Choroid plexus epithelial cell (primary cell): ENCODE measurements around the gene HTR1D.

ENCODE experiments used
- DNase-seq: peaks from one replicate; pipeline ENCODE4 v3.0.0-alpha.2; 2010; ENCODE audit warnings: low read depth
- H3K4me3 ChIP-seq: 2 replicates; pipeline ENCODE4 v1.5.1; 2011; ENCODE audit warnings: low read depth, mild to moderate bottlenecking, control low read depth, low read length, moderate library complexity
- TF ChIP-seq, protein P1 (sequence below): conservative IDR thresholded peaks from 2 replicates; pipeline ENCODE4 v1.5.1; 2011; ENCODE audit warnings: low read depth, mild to moderate bottlenecking, control low read depth, inconsistent platforms, low read length, moderate library complexity

HTR1D gene

DNA sequence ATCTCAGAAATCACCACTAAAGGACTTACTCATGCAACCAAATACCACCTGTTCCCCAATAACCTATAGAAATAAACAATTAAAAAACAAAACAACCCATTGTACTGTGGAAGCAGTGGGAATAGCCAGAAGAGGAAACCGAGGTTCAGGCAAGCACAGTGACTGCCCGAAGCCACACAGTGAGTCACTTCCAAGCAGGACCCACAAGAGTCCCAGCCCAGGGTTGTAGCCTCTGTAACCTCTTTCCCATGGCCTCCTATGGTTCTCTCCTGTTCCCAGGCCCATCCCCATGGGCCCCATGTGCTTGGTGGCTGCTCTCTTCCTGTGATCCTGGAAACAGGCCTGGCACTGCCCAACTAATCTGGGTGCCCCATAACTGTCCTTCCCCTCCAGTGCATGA lies 29.0 kb upstream of the HTR1D start:
- no peak overlapping the region for H3K4me3 ChIP-seq
- no peak for DNase-seq
- TF ChIP-seq, protein P1, sequence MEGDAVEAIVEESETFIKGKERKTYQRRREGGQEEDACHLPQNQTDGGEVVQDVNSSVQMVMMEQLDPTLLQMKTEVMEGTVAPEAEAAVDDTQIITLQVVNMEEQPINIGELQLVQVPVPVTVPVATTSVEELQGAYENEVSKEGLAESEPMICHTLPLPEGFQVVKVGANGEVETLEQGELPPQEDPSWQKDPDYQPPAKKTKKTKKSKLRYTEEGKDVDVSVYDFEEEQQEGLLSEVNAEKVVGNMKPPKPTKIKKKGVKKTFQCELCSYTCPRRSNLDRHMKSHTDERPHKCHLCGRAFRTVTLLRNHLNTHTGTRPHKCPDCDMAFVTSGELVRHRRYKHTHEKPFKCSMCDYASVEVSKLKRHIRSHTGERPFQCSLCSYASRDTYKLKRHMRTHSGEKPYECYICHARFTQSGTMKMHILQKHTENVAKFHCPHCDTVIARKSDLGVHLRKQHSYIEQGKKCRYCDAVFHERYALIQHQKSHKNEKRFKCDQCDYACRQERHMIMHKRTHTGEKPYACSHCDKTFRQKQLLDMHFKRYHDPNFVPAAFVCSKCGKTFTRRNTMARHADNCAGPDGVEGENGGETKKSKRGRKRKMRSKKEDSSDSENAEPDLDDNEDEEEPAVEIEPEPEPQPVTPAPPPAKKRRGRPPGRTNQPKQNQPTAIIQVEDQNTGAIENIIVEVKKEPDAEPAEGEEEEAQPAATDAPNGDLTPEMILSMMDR = no peak

DNA sequence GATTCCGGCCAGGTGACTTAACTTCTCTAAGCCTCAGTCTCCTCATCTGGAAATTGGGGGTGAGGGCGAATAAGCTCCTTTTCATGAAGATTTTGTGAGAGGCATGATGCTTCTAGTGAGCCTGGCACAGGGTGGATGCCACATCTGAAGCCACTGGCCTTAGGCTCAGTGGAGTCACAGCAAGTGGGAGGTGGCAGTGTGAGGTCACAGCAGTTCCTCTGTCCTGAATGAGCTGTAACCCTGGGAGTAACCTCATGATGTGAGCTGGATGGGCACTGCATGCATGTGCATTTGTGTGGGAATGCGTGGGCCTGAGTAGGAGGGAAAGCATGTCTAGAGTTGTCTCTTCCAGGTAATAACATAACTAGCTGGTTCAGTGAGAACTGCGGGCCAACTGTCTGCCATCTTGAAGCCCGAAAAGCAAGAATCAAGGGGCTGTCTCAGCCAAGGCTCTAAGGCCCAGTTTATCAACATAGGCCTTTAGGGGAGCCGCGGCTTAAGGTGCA lies 27.0 kb upstream of the HTR1D start:
- no peak overlapping the region for H3K4me3 ChIP-seq

DNA sequence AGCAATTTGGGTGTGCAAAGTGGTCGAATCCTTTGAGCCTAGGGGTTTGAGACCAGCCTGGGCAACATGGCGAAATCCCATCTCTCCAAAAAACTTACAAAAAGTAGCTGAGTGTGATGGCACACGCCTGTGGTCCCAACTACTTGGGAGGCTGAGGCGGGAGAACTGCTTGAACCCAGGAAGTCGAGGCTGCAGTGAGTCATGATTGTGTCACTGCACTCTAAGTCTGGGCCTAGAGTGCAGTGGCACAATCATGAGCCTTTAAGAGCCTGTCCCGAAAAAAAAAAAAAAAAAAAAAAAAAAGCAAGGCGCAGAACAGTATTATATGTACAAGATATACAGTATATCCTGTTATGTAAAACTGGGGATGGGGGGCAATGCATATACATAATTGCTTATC lies 25.1 kb upstream of the HTR1D start:
- TF ChIP-seq, protein P1 = no peak
- DNase-seq = no peak
- no peak overlapping the region for H3K4me3 ChIP-seq

More for the DNA sequence above, 27.0 kb upstream of the HTR1D start:
- TF ChIP-seq, protein P1 = no peak
- DNase-seq = no peak

DNA sequence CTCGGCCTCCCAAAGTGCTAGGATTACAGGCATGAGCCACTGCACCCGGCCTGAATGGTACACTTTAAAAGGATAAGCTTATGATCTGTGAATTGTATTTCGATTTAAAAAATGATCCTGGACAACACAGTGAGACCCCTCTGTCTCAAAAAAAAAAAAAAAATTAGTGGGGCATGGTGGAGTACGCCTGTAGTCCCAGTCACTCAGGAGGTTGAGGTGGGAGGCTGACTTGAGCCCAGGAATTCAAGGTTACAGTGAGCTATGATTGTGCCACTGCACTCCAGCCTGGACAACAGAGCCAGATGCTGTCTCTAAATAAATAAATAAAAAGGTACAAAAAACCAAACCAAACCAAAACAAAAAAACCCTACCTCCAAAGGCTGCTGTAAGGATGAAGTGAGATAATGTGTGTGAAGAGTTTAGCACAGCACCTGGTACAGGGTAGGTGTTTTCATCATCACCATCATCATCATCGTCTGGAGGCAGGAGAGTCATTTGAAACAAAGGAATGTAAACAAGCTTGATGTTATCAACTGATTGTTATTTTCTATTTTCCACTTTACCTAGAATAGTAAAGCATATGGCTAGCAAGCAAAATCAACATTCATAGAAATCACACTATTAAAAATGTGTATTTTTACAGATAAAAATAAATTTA lies 22.5 kb upstream of the HTR1D start:
- H3K4me3 ChIP-seq = no peak overlapping the region
- DNase-seq = no peak
- TF ChIP-seq, protein P1 = no peak

DNA sequence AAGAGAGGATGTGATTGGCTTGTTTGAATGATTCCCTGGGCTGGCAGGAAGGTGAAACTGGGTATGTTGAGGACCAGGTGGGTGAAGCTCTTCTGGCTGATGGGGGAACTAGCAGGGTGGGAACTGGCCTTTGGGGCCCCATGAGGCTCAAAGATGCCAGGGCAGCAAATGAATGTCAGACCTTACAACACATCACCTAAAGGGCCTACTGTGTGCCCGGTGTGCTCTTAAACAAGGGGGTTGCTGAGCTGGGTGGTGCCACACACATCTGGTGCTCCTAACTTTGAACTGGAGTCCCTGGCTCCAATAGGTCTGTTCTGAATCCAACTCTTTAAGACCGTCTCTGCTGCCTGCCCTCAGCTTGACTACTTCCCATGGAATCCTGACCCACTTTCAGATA lies 21.3 kb upstream of the HTR1D start:
- TF ChIP-seq, protein P1 = no peak
- no peak overlapping the region for H3K4me3 ChIP-seq
- DNase-seq = no peak

DNA sequence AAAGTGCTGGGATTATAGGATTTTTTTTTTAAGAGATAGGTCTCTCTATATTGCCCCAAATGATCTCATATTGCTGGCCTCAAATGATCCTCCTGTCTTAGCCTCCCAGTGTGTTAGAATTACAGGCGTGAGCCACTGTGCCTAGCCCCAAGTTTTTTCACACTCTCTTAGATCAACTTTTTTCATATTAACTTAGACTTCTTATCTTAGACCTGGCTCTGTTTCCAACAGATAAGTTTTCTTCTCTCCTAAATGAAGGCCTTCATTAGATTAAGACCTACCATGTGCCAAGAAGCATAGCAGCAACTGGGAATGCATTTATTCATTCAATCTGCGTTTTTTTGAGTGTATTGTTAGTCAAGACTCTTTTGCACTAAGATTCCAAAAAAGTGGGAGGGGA lies 20.2 kb upstream of the HTR1D start:
- TF ChIP-seq, protein P1 = no peak
- no peak overlapping the region for H3K4me3 ChIP-seq
- no peak for DNase-seq

DNA sequence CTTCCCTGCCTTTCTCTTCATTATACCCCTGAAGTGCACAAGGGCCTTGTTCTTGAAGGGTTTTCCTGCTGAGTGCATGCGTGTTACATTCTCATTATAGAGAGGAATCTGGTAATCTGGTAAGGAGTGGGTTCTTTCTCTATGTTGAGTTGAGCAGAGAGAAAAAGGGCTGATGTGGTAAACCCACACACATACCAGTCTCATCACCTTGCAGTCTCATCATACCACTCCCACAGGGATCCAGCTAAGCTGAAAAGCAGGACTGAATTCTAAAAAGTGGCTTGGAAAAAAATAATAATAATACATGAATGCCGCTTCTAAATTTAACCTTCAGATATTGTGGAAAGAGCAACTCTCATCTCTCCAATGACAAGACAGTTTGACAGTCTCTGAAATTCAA lies 10.5 kb upstream of the HTR1D start:
- DNase-seq = no peak
- TF ChIP-seq, protein P1 = no peak
- H3K4me3 ChIP-seq = no peak overlapping the region
